HEK293 (cell line): ENCODE data around the gene ARHGAP45.

Experiments used
- BCL11A ChIP-seq: fragments of 450-650 bp; formaldehyde crosslinking; IDR thresholded peaks from 2 replicates; pipeline ENCODE4 v1.5.1; 2016; ENCODE audit warnings: low read depth, missing biosample characterization, missing genetic modification characterization
- BCL11B ChIP-seq: fragments of 450-650 bp; formaldehyde crosslinking; IDR thresholded peaks from 2 replicates; pipeline ENCODE4 v1.5.1; 2016; ENCODE audit warnings: low read depth, missing biosample characterization, missing genetic modification characterization
- GFI1B ChIP-seq: fragments of 450-650 bp; formaldehyde crosslinking; IDR thresholded peaks from 2 replicates; pipeline ENCODE4 v1.5.1; 2016; ENCODE audit warnings: missing biosample characterization, missing genetic modification characterization
- GLIS1 ChIP-seq: fragments of 450-650 bp; formaldehyde crosslinking; IDR thresholded peaks from 2 replicates; pipeline ENCODE4 v1.5.1; 2016; ENCODE audit warnings: missing biosample characterization, missing genetic modification characterization
- GLIS2 ChIP-seq: fragments of 450-650 bp; formaldehyde crosslinking; IDR thresholded peaks from 2 replicates; pipeline ENCODE4 v1.5.1; 2016; ENCODE audit warnings: missing biosample characterization, missing genetic modification characterization
- HOXA7 ChIP-seq: sonication (generic); formaldehyde crosslinking; IDR thresholded peaks from 2 replicates; pipeline ENCODE4 v1.8.1; 2022; ENCODE audit warnings: missing genetic modification reagents, borderline replicate concordance
- KLF16 ChIP-seq: fragments of 450-650 bp; formaldehyde crosslinking; IDR thresholded peaks from 2 replicates; pipeline ENCODE4 v1.5.1; 2017; ENCODE audit warnings: missing biosample characterization, missing genetic modification characterization
- KLF7 ChIP-seq: fragments of 450-650 bp; formaldehyde crosslinking; IDR thresholded peaks from 2 replicates; pipeline ENCODE4 v1.5.1; 2016; ENCODE audit warnings: missing biosample characterization, missing genetic modification characterization, borderline replicate concordance
- KLF8 ChIP-seq: fragments of 450-650 bp; formaldehyde crosslinking; IDR thresholded peaks from 2 replicates; pipeline ENCODE4 v1.5.1; 2016; ENCODE audit warnings: missing biosample characterization, missing genetic modification characterization
- PRDM10 ChIP-seq: fragments of 450-650 bp; formaldehyde crosslinking; IDR thresholded peaks from 2 replicates; pipeline ENCODE4 v1.5.1; 2016; ENCODE audit warnings: missing biosample characterization, missing genetic modification characterization
- SP3 ChIP-seq: fragments of 450-650 bp; formaldehyde crosslinking; IDR thresholded peaks from 2 replicates; pipeline ENCODE4 v1.5.1; 2016; ENCODE audit warnings: missing biosample characterization, missing genetic modification characterization
- SP7 ChIP-seq: fragments of 450-650 bp; formaldehyde crosslinking; IDR thresholded peaks from 2 replicates; pipeline ENCODE4 v1.5.1; 2016; ENCODE audit warnings: missing biosample characterization, missing genetic modification characterization
- ZBTB26 ChIP-seq: fragments of 450-650 bp; formaldehyde crosslinking; optimal IDR thresholded peaks from 2 replicates; pipeline ENCODE3; 2016; ENCODE audit warnings: missing biosample characterization, mild to moderate bottlenecking, missing genetic modification characterization
- ZBTB48 ChIP-seq: fragments of 450-650 bp; formaldehyde crosslinking; IDR thresholded peaks from 2 replicates; pipeline ENCODE4 v1.5.1; 2016; ENCODE audit warnings: missing biosample characterization, missing genetic modification characterization
- ZBTB8A ChIP-seq: fragments of 450-650 bp; formaldehyde crosslinking; IDR thresholded peaks from 2 replicates; pipeline ENCODE4 v1.5.1; 2016; ENCODE audit warnings: missing biosample characterization, missing genetic modification characterization
- ZEB2 ChIP-seq: fragments of 450-650 bp; formaldehyde crosslinking; IDR thresholded peaks from 2 replicates; pipeline ENCODE4 v1.5.1; 2016; ENCODE audit warnings: missing biosample characterization, missing genetic modification characterization
- ZFP69B ChIP-seq: fragments of 450-650 bp; formaldehyde crosslinking; IDR thresholded peaks from 2 replicates; pipeline ENCODE4 v1.5.1; 2016; ENCODE audit warnings: missing biosample characterization, missing genetic modification characterization
- ZIC2 ChIP-seq: fragments of 450-650 bp; formaldehyde crosslinking; IDR thresholded peaks from 2 replicates; pipeline ENCODE4 v1.5.1; 2016; ENCODE audit warnings: missing biosample characterization, missing genetic modification characterization
- ZNF138 ChIP-seq: fragments of 450-650 bp; formaldehyde crosslinking; IDR thresholded peaks from 2 replicates; pipeline ENCODE4 v1.5.1; 2016; ENCODE audit warnings: missing biosample characterization, missing genetic modification characterization, borderline replicate concordance
- ZNF23 ChIP-seq: fragments of 450-650 bp; formaldehyde crosslinking; IDR thresholded peaks from 2 replicates; pipeline ENCODE4 v1.5.1; 2016; ENCODE audit warnings: missing biosample characterization, missing genetic modification characterization, borderline replicate concordance
- ZNF335 ChIP-seq: fragments of 450-650 bp; formaldehyde crosslinking; conservative IDR thresholded peaks from 2 replicates; pipeline ENCODE4 v1.5.1; 2016; ENCODE audit warnings: missing biosample characterization, missing genetic modification characterization
- ZNF341 ChIP-seq: fragments of 450-650 bp; formaldehyde crosslinking; IDR thresholded peaks from 2 replicates; pipeline ENCODE4; 2016; ENCODE audit warnings: low read depth, missing biosample characterization, missing genetic modification characterization
- ZNF366 ChIP-seq: fragments of 450-650 bp; formaldehyde crosslinking; conservative IDR thresholded peaks from 2 replicates; pipeline ENCODE4 v1.5.1; 2016; ENCODE audit warnings: missing biosample characterization, missing genetic modification characterization
- ZNF510 ChIP-seq: fragments of 450-650 bp; formaldehyde crosslinking; IDR thresholded peaks from 2 replicates; pipeline ENCODE4 v1.5.1; 2018; ENCODE audit warnings: mild to moderate bottlenecking, missing genetic modification characterization, missing biosample characterization; ENCODE audit not compliant: insufficient replicate concordance
- ZNF561 ChIP-seq: fragments of 450-650 bp; IDR thresholded peaks from 2 replicates; pipeline ENCODE4 v1.5.1; 2018; ENCODE audit warnings: missing biosample characterization, missing genetic modification characterization, borderline replicate concordance
- ZNF626 ChIP-seq: fragments of 450-650 bp; sonication (Bioruptor Pico); formaldehyde crosslinking; IDR thresholded peaks from 2 replicates; pipeline ENCODE4 v1.5.1; 2018; ENCODE audit warnings: missing biosample characterization, missing genetic modification characterization, inconsistent platforms
- ZNF776 ChIP-seq: fragments of 450-650 bp; formaldehyde crosslinking; IDR thresholded peaks from 2 replicates; pipeline ENCODE4 v1.5.0; 2017; ENCODE audit warnings: missing biosample characterization, missing genetic modification characterization, borderline replicate concordance
- ZSCAN16 ChIP-seq: fragments of 450-650 bp; formaldehyde crosslinking; IDR thresholded peaks from 2 replicates; pipeline ENCODE4 v1.5.1; 2016; ENCODE audit warnings: missing biosample characterization, missing genetic modification characterization
- ZSCAN30 ChIP-seq: fragments of 450-650 bp; IDR thresholded peaks from 2 replicates; pipeline ENCODE4 v1.5.1; 2018; ENCODE audit warnings: missing biosample characterization, mild to moderate bottlenecking, missing genetic modification characterization, moderate library complexity
- ZXDB ChIP-seq: fragments of 450-650 bp; formaldehyde crosslinking; IDR thresholded peaks from 2 replicates; pipeline ENCODE4 v1.5.1; 2016; ENCODE audit warnings: missing biosample characterization, missing genetic modification characterization
- TF ChIP-seq, protein P1 (sequence below): fragments of 450-650 bp; formaldehyde crosslinking; IDR thresholded peaks from 2 replicates; pipeline ENCODE4 v1.5.1; 2017; ENCODE audit warnings: missing biosample characterization, missing genetic modification characterization

ARHGAP45 gene

DNA sequence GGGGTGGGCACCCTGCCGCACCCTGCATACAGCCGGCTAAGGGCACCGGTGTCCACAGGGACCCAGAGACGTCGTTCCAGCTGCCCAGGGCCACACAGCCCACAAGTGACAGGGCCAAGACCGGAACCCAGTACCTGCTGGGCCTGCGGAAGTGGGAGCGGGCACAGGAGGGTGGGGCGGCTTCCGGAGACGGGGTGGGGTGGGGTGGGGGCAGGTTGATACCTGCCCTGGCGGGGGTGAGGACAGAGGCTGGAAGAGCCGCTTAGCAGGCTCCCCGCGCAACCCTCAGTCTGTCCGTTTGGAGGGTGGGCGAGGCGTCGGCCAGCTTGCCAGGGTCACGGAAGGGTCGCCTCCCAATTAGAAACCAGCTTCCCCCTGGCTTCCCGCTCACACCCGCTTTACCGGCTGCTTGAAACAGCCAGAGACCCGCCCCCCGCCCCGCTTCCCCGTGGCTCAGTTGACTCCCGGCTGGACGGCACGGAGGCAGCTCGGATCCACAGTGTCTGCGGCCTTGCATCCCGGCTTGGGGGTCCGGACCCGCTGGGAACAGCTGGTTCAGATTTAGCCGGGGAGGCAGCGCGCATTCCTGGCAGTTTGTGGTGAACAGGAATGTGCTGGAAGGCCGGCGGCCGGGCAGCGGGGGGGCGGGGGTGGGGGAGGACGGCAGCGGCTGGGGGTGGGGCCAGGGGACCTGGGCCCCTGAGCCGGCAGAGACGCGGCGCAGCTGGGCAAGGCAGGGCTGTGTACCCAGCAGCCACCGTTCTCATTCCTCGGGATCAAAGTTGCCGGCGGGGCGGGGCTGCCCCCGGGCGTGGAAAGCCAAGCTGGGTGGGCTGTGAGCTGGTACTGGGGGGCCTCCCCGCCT is 38.7 kb upstream of the ARHGAP45 start (continued):
- TF ChIP-seq ZBTB26 (tag by site-specific recombination), result peak; percentile 52
- TF ChIP-seq ZNF138 (tag by site-specific recombination), result no peak
- TF ChIP-seq ZBTB48 (tag by site-specific recombination), result 0 out of 2 replicates have a peak, but pooled peaks have one; percentile 41
- no peak for TF ChIP-seq GFI1B (tag by site-specific recombination)
- TF ChIP-seq KLF8 (tag by site-specific recombination), result 0 out of 2 replicates have a peak, but pooled peaks have one; percentile 63
- 0 out of 2 replicates have a peak, but pooled peaks have one; percentile 24 for TF ChIP-seq BCL11B (tag by site-specific recombination)
- TF ChIP-seq ZNF510 (tag by site-specific recombination), result no peak
- TF ChIP-seq HOXA7 (CRISPR knock-in tag), result no peak
- TF ChIP-seq KLF7 (tag by site-specific recombination), result no peak
- TF ChIP-seq ZFP69B, result 0 out of 2 replicates have a peak, but pooled peaks have one; percentile 55
- peak; percentile 72 for TF ChIP-seq SP7
- TF ChIP-seq GLIS2 (tag by site-specific recombination), result peak; percentile 93
- TF ChIP-seq ZNF626 (tag by site-specific recombination), result no peak
- peak; percentile 4; the same call in 1 of the 2 replicates for TF ChIP-seq ZSCAN30
- 0 out of 2 replicates have a peak, but pooled peaks have one; percentile 53 for TF ChIP-seq ZNF561 (tag by site-specific recombination)
- no peak for TF ChIP-seq ZSCAN16 (tag by site-specific recombination)
- TF ChIP-seq, protein P1, sequence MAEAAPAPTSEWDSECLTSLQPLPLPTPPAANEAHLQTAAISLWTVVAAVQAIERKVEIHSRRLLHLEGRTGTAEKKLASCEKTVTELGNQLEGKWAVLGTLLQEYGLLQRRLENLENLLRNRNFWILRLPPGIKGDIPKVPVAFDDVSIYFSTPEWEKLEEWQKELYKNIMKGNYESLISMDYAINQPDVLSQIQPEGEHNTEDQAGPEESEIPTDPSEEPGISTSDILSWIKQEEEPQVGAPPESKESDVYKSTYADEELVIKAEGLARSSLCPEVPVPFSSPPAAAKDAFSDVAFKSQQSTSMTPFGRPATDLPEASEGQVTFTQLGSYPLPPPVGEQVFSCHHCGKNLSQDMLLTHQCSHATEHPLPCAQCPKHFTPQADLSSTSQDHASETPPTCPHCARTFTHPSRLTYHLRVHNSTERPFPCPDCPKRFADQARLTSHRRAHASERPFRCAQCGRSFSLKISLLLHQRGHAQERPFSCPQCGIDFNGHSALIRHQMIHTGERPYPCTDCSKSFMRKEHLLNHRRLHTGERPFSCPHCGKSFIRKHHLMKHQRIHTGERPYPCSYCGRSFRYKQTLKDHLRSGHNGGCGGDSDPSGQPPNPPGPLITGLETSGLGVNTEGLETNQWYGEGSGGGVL (tag by site-specific recombination), result 0 out of 2 replicates have a peak, but pooled peaks have one; percentile 21
- 0 out of 2 replicates have a peak, but pooled peaks have one; percentile 31 for TF ChIP-seq ZXDB (tag by site-specific recombination)
- TF ChIP-seq KLF16 (tag by site-specific recombination), result 0 out of 2 replicates have a peak, but pooled peaks have one; percentile 59
- peak; percentile 50 for TF ChIP-seq ZNF335 (tag by site-specific recombination)
- TF ChIP-seq ZIC2 (tag by site-specific recombination), result peak; percentile 100
- peak; percentile 68 for TF ChIP-seq BCL11A (tag by site-specific recombination)
- no peak for TF ChIP-seq ZNF776 (tag by site-specific recombination)
- peak; percentile 100 for TF ChIP-seq ZNF341 (tag by site-specific recombination)
- peak; percentile 99 for TF ChIP-seq GLIS1 (tag by site-specific recombination)
- peak; percentile 56 for TF ChIP-seq SP3
- peak; percentile 88 for TF ChIP-seq ZEB2 (tag by site-specific recombination)
- no peak for TF ChIP-seq ZNF366 (tag by site-specific recombination)
- TF ChIP-seq PRDM10, result peak; percentile 72
- no peak for TF ChIP-seq ZNF23 (tag by site-specific recombination)
- TF ChIP-seq ZBTB8A (tag by site-specific recombination), result peak; percentile 5; the same call in 1 of the 2 replicates
